HG03097 (cell line): ENCODE results near the gene NADSYN1.

ENCODE experiments used
- ATAC-seq: cut with Tn5 transposase; IDR thresholded peaks from one replicate; pipeline ENCODE4 v1.9.1; 2021; ENCODE audit not compliant: unreplicated experiment, low FRiP score

NADSYN1 gene

DNA sequence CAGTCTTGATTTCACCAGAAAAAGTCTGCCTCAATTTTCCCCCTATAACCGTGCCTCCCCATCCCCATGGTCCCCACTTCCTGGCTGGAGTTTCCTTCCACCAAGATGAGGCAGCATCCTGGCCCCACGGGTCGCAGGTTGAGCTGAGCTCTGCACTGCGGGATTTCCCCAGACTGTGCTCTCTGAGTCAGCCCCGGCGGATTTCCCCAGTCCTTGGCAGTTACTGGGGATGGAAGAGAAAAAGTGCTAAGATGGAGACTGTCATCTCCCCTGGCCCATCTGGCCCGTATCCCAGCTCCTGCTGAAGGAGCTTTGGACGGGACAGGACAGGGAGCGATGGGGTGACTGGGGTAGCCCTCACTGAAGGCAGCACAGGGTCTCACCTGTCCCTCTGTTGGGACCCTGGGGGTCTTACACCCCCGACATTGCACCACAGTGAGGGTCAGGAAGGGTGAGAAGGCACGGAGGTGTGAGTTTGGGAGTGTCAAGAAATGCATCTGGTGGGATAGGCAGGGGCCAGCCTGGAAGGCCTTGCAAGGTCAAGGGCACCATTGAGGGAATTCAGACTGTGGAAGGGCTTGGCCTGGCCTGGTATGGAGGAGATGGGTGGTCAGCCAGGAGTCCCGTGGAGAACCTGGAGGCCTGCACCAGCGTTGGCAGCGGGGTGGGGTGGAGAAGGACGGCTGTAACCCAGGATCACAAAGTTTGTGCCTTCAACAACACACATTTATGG lies 36.5 kb downstream of the NADSYN1 start:
- no peak for ATAC-seq

DNA sequence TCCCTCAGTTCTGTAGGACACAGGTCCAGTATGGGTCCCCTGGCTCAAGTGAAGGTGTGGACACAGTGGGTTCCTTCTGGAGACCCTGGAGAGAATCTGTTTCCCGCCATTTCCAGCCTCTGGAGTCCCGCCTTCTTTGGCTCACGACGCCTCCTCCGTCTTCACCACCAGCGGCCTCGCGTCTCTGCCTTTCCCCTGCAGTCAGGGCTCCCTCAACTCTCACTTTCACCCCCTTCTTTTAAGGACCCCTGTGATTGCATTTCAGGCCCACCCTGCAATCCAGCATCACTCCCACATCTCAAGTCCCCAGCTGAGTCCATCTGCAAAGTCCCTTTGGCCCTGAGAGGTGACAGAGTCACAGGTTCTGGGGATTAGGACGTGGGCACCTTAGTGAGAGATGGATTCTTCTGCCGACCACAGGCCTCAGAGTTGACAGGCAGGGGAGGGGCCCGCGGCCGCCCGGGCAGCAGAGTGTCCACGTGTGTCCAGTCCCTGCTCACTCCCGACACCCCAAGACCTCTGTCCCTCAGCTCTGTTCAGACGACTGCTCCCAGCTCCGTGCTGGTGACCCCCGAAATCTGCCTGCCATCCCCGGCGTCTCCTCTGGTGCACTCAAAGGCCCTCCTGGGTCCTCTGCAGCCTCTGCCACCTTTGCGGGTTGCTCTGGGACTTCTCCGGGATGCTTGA lies 37.2 kb downstream of the NADSYN1 start:
- ATAC-seq = no peak

DNA sequence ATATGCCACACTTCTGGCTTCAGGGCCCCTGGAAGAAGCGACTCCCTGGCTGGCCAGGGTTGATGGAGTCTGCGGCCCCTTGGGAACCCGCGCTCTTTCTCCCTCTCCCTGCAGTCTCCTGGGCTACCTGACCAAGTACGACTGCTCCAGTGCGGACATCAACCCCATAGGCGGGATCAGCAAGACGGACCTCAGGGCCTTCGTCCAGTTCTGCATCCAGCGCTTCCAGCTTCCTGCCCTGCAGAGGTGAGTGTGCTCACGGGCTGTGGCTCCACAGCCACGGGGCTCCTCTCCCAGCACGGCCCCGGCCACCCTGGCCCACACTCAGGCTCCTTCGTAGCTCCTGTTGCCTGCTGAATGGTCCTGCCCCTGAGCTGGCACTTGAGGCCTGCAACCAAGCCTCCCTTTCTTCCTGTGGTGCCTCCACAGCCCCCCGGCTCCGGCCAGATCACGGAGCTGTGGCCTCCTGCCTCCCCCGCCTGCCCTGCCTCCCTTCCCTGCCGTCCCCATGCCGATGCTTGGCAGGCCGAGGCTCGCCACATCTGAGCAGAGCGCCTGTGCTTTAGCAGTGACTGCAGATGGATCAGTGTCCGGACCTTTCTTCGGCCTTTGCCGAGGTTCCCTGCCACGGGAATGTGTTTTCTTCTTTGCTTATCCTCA lies 37.9 kb downstream of the NADSYN1 start:
- ATAC-seq = no peak

DNA sequence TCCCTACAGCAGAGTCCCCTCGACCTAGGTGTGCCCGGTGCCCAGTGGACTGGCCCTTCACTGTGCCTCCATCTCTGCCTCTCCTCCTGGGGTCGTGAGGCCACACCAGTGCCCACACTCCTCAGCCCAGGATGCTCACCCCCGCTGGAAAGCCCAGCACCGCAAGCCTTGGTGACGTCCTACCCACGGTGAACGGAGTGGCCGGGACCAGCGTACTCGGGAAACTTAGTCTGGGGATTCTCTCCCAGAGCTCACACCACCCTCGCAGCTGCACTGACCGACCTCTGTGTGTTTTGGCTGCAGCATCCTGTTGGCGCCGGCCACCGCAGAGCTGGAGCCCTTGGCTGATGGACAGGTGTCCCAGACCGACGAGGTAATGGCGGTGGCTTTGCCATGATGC lies 38.5 kb downstream of the NADSYN1 start:
- no peak for ATAC-seq

DNA sequence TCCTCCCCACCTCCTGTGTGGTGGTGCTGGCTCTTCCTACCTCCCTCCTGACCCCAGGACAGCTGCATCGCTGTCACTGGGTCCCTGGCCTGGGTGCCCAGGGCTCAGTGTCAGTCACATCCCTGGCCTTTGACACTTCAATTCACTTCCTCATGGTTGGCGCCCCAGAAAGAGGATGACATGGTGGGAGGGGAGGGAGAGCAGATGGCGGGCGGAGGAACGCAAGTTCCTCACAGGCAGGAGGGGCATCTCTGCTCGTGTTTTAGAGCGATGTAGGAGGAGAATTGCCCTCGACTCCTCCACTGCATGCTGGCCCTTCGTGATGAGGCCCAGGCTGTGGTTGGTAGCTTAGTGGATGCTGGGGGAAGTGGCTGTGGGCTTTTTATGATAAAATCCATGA lies 38.9 kb downstream of the NADSYN1 start:
- ATAC-seq = no peak

DNA sequence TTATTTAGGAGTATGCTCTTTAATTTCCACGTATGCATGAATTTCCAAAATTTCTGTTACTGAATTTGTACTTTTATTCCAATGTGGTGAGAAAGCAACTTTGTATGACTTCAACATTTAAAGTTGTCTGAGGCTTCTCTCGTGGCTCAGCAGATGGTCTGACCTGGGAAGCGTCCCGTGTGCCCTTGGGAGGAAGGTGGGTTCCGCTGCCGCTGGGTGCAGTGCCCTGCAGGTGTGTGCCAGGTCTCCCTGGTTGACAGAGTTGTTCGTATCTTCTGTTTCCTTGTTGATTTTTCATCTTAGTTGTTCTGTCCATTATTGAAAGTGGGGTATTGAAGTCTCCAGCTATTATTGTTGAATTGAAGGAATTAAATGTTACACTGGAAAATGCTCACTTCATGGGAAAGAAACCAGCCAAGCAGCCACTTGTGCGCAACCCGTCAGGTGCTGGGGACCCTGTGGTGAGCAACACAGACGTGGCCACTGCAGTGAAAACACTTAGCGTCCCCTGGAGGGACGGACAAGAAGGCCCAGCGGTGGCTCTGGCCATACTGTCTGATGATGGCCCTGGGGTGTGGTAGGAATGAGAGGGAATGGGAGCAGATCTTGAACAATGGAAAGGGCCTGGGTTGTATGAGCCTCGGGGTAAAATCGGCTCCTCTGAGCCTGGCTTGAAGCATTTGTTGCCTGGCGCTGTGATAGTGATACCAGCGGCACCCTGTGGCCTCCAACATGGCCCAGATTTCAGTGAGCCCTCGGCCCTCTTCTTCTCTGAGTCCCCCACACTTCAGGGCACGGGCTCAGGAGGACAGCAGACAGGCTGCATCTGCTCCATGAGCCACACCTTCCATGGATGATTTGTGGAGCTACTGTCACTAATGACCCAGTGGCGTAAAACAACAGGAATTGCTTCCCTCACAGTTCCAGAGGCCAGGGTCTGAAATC lies 42.6 kb downstream of the NADSYN1 start:
- ATAC-seq = no peak

DNA sequence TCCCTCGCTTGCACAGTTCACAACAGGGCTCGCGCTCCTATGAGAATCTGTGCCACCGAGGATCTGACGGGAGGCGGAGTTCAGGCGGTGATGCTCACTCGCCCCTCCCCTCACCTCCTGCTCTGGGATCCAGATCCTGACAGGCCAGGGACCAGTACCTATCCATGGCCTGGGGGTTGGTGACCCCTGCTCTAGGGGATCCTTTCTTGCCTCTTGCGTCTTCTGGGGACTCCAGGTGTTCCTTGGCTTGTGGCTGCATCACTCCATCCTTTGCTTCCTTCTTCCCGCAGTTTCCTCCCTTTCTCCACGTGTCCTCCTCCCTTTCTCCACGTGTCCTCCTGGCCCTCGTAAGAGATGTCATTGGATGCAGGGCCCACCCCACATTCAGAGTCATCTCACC lies 43.4 kb downstream of the NADSYN1 start:
- ATAC-seq = no peak

DNA sequence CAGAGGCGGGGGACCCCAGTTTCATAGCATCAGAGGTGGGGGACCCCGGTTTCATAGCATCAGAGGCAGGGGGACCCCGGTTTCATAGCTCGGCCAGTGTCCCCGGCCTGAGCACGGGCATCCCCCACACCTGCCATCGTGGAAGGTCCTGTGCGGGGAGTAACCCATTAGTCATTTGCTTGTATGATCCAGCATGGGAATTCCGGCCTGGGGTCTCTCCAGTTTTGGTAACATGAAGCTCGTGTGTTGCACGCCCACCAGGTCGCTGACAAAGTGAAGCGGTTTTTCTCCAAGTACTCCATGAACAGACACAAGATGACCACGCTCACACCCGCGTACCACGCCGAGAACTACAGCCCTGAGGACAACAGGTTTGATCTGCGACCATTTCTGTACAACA lies 45.1 kb downstream of the NADSYN1 start:
- no peak for ATAC-seq

DNA sequence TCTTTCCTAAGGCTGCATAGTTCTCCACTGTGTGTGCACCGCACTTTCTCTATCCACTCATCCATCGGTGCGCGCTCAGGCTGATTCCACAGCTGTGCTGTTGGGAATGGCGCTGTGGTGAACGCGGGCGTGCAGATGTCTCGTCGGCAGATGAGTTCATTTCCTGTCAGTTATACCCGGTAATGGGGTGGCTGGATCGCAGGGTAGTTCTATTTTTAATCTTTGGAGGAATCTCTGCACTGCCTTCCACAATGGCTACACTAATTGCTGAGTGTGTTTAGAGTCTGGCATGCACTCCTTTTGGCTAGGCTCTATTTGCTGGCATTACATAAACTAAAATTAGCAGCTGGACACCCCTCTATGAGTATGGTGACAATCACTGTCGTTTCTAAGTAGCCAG lies 46.1 kb downstream of the NADSYN1 start:
- no peak for ATAC-seq

DNA sequence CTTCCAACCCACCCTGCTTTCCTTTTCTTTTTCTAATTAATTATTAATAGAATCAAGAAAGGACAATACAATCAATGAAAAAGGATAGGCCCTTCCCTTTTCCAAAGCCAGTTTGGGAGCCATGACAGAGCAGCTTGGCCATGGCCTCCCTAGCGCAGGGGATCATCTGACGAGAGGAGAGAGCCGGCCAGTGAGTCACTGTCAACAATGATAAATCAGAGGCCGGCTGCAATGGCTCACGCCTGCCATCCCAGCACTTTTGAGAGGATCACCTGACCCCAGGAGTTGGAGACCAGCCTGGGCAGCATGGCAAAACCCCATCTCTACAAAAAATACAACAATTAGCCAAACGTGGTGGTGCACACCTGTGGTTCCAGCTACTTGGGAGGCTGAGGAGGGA lies 46.5 kb downstream of the NADSYN1 start:
- no peak for ATAC-seq

DNA sequence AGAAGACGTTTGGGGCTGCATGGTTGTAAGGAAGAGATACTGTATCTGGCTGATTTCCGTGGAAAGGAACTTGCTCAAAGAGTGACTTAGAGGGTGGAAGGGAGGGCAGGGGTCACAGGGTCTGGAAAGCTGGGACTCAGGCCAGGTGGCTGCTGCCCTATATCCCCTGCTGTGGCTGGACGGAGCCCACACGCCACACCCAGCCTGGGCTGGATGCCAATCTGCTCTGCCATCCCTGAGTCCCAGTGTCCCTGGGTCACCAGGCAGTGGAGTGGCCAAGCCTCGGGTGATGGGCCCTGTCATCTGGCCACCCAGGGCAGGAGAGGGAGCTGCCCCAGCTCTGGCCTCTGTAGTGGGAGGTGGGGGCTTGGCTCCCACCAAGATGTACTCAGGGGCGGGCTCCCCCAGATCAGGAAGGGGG lies 47.6 kb downstream of the NADSYN1 start:
- ATAC-seq = no peak

DNA sequence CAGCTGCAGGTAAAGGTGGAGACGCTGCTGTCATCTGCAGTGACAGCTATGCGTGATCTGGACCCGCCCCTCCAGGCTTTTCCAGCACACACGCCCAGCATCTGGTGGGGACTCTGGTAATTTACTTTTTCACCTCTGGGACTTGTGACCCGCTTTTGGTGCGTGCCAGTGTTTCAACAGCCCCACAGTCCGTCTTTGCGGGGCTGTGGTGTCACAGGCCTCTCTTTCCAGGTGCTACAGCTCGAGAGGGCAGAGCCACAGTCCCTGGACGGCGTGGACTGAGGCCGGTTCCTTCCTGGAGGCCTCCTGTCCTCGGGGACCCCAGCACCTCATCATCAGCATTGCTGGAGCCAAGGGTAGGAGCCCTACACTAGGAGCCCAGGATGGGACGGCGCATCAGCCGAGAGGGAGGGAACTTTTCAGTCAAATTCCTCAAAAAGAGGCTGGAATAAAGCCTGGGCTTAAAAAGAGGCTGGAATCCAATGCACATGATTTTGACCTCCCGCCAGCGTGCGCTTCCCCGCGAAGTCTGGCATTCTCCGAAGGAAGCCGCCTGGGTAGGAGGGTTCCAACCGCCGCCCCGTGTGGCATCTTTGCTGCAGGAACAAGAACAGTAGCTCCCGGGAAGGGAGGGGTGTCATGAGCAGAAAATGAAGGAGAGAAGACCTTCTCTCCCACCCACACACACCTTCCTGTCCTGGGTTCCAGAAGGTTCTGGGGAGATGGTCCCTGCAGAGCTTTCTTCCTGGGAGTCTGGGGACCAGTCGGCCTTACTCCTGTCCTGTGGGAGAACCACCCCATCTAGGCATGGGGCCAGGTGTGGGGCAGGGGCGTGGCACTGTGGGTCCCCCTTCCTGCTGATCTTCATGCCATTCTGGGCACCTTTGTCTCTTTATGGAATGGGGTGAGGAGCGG lies 48.3 kb downstream of the NADSYN1 start:
- no peak for ATAC-seq

DNA sequence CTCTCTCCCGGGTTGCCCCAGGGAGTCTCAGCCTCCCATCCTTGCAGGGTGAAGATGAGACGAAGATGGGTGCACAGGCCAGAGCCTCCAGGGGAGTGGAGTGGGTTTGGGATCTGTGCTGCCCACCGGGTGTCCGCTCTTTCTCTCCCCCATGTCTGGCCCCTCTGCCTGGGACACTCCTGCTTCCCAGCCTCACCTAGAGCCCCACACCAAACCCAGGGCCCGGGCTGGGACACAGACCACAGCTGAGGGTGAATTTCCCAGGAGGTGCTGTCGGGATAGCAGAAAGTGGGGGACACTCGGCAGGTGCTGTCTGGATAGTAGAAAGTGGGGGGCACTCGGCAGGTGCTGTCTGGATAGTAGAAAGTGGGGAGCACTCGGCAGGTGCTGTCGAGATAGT lies 49.0 kb downstream of the NADSYN1 start:
- ATAC-seq = no peak

DNA sequence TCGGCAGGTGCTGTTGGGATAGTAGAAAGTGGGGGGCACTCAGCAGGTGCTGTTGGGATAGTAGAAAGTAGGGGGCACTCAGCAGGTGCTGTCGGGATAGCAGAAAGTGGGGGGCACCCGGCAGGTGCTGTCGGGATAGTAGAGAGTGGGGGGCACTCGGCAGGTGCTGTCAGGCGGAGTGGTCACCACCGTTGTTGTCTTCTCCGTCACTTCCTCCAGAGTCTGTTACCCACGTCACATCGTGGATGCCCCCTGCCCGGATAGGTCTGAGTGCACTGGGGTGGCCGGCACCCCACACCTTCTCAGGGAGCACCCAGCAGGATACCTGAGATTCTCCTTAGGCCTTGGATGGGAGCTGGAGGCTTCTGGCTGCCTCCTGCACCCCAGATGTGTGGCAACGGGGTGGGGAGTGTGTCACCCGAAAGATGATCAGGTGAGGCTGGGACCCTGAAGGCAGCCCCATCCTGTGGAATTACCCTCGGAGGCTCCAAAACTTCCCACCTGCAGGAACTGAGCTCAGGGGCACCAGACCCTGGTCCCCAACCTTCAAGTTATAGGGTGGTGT lies 50.0 kb downstream of the NADSYN1 start:
- no peak for ATAC-seq

DNA sequence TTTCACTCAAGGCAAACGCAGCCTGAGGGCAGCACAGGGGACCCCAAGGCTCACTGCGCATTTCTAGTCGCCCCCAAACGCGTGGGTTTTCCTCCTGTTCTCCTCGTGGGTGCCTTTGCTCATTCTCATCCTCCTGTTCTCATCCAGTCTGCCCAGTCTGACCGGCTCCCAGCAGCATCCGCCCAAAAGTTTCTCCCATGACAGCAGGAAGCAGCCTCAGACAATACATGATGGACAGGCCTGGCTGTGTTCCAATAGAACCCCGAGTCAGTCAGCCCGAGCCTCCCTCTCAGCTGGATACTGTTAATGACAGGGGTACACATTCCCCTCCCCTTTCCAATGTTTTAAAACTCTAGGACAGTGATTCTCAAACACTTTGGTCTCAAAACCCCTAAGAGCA lies 51.5 kb downstream of the NADSYN1 start:
- no peak for ATAC-seq

DNA sequence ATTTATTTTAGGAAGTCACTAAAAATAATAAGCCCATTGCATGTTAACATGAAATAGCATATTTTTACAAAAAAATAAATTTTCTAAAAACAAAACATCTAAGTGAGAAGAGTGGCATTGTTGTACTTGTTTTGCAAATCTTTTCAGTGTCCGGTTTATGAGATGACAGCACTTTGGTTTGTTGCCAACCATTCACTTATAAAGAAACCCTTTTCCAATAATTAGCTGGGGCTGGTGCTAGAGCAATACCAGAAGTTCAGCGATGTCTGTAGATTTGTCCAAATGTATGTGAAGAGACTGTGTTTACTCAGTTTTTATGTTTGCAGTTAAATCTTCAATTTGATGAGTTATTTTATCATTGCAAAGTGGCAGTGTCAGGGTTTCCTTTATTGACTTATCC lies 52.0 kb downstream of the NADSYN1 start:
- ATAC-seq = no peak

DNA sequence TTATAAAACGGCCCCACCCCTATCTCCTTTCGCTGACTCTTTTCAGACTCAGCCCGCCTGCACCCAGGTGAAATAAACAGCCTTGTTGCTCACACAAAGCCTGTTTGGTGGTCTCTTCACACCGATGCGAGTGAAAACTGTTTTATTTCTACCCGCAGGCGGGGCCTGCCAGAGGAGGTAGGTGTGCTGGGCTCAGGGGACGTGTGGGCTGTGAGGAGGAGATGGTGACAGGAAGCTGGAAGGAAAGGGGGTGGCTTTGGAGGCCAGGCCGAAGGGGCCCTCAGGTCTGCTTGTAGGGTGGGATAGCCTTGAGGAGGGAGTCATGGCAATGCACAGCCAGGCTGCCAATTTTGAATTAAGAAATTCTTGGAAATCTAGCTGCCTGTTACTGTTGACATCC lies 52.8 kb downstream of the NADSYN1 start:
- no peak for ATAC-seq

DNA sequence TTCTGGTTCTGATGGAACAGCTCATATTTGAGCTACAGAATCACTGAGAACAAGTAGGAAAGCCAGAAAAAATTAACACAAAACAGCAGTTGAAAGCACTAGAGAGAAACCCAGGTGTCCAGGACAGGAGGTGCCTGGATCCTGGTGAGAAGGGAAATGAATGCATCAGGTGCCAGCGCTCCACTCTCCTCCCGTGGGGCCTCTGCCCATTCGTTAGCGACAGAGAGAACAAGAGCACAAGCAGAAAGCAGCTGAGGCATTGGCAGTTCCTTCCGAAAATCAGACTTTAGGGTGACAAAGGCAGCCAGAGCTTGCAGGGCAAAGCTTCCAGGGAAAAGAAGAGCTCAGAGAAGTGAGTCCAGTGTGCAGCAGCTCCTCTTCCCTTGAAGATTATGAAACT lies 54.1 kb downstream of the NADSYN1 start:
- ATAC-seq = no peak
